NCI-H69 (cell line): ENCODE measurements around the gene WDR82.
A peak's percentile ranks its signal among the peaks of the same experiment; 100 is the strongest.

ENCODE experiments used
- DNase-seq: peaks from one replicate; lab custom pipeline; 2025; lab: John Stamatoyannopoulos, UW

Gene WDR82

DNA sequence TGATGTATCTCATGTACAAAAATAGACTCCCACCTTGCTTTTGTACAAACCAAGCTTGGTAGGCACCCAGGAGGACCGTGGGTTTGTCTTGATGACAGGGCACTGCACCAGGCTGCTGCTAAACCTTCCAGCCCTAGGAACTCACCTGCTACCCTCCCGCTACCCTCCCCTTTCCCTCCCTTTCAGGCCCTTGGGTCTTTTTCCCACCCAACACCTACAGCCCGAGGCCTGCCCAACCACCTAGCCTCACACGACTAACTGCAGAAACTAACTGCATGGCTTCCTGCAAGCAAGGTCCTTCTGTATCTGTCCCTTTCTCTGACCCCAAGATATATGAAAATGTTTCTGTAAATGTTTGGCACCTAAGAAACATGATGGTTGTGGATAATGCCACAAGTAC, 21.8 kb downstream of the WDR82 start:
- DNase-seq, result no peak

DNA sequence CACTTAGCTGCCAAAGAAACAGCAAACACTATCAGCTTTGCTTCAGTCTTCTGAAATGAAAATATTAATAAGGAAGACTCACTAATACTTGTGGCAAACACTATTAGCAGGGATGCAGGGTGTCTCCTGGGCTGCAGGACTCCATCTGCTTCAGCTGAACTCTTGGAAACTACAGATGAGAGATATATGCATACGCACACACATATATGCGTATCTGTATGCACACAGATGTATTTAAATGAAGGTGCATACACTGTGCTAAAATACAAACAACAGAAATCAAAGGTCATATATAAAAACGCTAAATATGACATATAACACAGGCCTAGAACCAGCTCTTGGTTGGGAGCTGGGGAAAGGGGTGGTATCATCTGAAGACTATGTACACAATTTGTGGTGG, 22.3 kb downstream of the WDR82 start:
- DNase-seq, result no peak

DNA sequence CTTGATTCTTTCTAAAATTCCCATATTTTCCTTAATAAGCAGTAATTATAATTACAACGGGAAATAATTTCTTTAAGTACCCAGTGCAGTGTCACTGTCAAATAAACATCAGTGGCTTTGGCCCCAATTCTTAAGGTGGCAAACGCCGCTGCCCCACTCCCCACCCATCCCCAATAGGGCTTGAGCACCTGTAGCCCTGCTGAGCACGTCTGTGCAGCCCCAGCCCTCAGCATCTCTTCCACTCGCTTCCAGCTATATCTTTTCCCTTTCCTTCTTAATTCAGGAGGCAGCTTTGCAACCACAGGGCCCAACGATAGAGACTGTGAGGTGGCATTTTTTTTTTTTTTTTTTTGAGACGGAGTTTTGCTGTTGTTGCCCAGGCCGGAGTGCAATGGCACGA, 23.8 kb downstream of the WDR82 start:
- no peak for DNase-seq

DNA sequence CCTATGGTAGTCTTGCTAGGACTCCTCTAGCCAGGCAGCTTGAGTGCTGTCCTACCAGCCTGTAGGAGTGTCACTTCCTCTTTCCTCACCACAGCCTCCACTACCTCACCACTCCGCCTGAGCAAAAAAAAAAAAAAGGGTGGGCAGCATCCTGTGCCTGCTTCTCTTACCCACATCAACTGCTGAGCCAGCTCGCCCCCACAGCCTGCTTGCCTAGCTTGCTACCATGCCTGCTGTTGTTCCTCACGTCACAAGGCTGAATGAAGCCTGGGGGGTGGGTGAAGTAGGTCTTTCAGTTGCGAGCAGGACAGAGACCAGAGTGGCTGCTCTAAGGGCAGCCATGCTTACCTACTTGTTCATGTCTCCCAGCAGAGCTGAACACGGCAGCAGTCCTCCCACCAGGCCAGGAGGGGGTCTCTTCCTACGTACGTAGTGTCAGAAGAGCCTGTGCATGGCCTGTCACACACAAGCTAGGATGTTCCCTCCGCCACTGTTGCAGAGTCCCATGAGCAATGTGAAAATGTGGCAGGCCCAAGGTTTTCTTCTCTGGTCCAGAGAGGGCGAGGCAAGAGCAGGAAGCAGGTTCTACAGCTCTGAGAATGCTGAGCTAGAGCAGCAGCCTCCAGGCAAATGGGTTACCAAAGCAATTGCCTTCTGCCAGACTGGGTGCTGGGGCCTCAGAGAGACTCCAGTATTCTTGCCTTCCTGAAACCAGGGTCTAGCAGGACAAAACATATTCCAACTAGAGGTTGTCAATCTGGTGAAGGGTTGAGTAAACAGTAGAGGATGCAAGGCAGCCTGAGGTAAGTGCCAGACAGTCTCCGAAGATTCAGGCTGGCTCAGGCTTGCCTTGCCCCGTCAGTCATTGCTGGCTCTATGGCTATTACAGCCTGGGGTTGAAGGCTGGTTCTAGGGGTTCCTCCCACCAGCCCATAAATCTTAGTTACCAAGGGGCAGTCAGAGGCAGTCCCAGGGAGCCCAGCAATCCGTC, 24.8 kb downstream of the WDR82 start:
- no peak for DNase-seq

DNA sequence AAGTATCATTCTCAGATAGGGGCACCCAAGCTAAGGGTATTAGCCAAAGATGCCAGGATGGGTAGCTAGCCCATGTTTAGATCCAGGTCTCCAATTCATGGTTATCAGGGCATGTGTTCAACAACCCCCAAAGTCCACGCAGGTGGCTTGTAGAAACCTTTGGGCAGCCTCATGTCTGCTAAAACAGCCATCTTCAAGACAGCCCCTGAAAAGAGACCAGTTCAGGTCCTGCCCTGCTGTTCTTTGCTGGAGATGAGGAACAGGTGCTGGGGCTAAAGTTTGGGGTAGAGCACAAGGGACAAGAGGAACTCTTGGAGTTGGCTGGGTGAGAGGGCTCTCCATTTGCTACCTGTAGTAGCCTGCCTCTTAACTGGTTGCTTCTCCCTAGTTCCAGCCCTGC, 28.3 kb downstream of the WDR82 start:
- no peak for DNase-seq

DNA sequence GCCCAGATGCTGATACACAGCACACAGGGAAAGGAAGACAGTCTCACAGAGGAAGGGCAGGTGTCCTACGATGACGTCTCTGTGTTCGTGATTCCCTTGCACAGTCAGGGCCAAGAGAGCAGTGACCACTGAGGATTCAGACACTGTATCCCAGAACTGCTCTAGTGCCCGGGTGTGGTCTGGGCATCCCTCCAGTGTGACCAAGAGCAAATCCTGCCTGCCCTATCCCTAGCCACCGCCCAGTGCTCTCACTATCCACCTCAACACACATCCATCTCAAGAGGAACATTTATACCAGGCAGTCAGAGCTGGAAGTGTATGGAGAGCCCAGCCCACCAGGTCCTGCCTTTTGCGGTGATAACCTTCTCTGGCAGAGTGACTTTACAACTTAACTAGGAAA, 28.8 kb downstream of the WDR82 start:
- no peak for DNase-seq

DNA sequence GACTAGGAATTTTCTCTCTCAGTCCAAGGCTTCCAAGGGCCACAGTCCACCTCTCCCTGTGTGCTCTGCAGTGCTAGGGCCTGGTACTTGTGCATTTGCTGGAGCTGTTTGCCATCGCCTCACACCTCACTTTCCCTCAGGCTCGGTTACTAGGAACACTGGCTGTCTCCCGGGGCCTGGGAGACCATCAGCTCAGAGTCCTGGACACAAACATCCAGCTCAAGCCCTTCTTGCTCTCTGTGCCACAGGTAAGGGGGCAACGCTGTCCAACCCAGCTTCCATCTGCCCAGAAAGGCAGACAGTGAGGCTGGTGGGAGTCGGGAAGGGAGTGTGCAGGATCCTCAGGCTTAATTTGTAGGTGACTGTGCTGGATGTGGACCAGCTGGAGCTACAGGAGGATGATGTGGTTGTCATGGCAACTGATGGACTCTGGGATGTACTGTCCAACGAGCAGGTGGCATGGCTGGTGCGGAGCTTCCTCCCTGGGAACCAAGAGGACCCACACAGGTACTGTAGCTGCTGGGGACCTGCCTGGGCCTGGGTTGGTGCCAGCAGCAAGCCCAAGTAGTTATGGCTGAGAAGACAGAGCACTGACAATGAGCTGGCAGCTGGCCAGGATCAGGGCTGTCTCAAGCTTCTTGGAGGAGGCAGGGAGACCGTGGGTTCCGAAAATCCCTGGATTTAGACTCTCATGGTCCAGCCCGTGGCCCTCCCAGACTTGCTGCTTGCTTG, 29.5 kb downstream of the WDR82 start:
- peak; percentile 34 for DNase-seq

DNA sequence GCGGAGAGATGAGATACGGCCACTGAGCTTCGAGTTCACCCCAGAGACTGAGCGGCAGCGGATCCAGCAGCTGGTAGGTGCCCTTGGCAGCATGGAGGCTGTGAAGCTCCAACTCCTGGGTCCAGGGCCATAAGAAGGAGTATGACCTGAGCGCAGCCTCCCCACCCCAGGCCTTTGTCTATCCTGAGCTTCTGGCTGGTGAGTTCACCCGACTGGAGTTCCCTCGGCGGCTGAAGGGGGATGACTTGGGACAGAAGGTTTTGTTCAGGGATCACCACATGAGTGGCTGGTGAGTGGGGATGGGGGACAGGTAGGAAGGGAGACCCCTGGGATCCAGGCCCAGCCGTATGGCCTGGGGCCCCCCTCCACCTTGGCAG, 30.3 kb downstream of the WDR82 start:
- DNase-seq, result no peak

DNA sequence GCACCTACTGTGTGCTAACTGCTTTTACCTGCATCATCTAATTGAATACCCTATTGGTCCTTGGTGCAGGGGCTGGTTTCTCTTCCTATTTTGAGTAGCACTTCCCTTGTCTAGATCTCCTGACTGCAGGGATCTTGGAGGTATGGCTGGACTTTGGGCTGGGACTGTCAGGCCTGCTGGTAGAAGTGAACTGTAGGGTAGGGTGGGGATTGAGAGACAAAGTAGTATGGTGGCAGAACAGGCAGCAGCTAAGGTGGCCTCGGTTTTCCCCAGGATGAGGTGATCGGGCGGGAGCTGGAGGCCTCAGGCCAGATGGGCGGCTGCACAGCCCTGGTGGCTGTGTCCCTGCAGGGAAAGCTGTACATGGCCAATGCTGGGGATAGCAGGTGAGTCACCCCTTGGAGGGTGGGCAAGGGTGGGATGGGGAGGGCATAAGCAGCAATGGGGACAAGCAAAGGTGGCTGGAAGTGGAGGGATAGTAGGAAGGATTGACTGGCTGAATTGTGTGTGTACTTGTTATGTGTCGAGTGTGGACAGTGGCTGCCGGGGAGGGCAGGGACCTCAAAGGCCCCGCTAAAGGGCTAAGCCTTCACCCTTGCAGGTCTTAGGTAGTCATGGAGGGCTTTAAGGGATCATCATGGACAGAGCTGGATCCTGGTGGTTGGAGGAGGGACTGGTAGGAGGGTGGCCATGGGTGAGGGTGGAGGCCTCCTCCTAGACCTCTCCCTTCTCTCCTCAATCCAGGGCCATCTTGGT, 30.9 kb downstream of the WDR82 start:
- no peak for DNase-seq

DNA sequence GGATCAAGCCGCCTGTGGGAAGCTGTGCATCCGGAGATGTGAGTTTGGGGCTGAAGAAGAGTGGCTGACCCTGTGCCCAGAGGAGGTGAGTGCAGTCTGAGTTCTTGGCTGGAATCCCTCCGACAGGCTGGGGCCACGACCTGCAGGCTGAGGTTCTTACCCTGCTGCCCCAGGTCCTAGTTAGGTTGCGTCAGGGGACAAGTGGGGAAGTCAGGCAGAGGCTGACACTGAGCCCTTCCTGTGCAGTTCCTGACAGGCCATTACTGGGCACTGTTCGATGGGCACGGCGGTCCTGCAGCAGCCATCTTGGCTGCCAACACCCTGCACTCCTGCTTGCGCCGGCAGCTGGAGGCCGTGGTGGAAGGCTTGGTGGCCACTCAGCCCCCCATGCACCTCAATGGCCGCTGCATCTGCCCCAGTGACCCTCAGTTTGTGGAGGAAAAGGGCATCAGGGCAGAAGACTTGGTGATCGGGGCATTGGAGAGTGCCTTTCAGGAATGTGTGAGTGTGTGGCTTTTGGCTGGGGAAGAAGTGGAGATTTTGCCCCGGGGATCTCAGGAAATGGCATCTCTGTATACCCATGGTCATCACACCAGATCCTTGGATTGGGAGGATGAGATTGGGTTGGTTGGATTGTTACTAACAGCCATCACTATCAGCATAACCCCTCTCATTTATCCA, 31.6 kb downstream of the WDR82 start:
- no peak for DNase-seq

DNA sequence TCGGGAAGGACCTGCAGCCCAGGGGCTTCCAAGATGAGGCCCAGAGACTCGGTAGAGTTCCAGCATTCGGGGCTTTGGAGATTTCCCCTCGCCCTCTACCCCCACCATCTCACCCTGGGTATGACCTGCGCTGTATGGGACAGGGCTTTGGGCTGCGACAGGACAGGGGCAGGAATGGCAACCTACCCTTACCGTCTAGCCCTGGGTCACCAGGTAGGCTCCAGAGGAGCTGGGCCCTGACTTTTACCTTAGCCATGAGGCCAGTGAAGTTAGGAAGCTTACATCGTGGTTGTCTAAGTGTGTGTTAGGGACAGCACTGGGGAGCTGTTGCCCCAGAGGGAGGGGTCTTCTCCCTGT, 32.2 kb downstream of the WDR82 start:
- no peak for DNase-seq

DNA sequence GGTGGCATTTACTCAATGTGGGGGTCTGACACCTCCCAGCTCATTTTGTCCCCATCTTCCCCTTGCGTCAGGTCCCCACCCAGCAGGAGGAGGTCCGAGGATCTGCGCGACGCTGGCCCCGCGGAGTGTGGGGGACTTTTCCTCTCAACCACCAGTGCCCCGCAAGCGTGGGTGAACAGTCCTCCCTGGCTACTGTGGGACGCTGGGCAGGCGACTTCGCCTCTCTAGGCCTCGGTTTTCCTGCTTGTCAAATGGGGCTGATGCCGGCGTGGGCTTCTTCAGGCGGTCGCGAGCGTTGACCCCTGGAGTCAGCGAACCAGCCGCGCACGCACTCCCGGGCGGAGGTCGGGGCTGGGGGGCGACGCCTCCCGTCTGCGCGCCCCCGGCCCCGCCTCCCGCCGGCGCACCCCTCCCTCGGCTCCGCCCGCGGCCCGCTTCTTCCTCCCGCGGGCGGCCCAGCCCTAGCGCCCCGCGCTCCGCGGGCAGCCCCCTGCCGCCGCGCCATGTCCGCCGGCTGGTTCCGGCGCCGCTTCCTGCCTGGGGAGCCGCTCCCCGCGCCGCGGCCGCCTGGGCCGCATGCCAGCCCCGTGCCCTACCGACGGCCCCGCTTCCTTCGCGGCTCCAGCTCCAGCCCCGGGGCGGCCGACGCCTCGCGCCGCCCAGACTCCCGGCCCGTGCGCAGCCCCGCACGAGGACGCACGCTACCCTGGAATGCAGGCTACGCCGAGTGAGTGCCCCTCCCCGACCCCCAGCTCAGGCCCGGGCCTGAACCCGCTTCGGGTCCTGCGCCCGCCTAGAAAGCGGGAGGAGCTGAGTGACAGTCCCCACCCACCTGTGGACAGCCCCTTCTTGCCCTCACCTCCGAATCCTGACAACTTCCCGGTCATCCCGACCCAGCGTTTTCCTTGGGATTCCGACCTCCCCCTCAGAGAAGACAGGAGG, 32.9 kb downstream of the WDR82 start, which contains the start of gene PPM1M:
Gene PPM1M (plus strand): TSS at position 438 of the 942 bp plus-strand sequence. CDS start 66 bp downstream, at position 504.
- peak; percentile 63 for DNase-seq

DNA sequence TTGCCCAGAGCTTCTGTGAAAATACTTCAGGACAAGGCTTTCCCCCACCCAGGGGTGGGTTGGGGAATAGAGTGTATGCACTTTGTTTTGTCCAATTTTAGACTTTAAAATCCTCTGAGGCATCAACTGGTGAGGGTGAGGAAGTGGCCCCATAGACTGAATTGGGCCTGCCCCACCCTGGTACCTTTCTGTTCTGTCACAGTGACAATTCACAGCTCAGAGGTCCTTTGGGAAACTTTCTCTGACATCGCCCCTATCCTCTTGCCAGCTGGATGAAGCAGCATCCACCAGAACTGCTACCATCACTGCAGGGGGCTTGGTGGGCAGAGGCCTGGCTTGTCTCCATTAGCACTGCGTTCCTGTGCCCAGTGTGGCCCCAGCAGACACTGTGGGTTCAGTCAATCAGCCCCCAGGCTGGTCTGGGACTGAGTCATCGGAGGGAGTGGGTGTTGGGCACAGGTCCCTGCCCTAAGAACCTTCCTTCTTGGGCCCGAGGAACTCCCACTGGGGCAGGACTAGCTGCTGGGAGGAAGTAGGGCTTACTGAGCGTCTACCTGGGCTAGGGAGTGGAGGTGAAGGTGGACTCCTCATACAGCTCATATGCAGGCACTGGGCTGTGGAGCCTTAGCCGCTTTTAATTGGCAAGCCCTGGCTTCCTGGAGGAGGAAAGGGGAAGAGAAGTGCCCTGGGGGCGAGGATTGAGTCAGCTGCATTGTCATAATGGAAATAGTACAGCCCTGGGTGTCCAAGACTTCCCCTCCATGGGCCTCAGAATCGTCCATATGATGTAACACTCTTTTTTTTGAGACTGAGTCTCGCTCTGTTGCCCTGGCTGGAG, 34.4 kb downstream of the WDR82 start:
- DNase-seq, result peak; percentile 75

DNA sequence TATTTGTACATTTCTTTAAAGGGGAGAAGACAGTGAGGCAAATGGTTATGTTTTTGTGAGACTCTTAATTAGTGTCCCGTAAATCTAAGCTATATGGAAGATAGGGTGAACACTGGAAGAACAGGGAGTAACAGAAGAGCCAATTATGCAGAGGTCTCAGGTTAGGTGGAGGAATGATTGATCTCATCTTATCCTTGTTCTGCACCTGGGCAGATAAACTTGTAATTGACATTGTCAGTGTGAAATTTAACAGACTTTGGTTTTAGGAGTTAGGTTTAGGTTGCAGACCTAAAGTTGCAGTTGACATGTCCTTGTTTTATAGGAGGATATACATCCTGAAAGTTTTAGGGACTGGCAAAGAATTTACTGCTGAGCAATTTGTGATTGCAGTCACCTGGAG, 36.4 kb downstream of the WDR82 start:
- DNase-seq, result no peak

DNA sequence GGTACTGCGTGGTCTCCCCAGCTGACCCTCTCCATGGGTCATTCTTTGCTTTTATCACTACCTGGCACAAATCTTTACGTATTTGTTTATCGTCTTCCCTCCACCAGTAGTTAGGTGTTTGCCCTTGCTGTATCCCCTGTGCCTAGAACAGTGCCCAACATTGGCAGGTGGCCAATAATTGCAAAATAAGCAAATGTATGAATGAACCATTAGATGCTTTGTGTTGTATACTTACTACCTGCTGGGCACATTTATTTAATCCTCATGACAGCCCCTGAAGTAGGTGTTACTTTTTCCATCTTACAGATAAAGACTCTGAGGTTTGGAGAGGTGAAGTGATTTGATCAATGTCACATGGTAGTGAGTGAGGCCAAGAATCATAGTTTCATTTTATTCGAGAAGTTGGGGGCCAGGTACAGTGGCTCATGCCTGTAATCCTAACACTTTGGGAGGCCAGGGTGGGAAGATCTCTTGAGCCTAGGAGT, 37.5 kb downstream of the WDR82 start:
- DNase-seq, result peak; percentile 84

DNA sequence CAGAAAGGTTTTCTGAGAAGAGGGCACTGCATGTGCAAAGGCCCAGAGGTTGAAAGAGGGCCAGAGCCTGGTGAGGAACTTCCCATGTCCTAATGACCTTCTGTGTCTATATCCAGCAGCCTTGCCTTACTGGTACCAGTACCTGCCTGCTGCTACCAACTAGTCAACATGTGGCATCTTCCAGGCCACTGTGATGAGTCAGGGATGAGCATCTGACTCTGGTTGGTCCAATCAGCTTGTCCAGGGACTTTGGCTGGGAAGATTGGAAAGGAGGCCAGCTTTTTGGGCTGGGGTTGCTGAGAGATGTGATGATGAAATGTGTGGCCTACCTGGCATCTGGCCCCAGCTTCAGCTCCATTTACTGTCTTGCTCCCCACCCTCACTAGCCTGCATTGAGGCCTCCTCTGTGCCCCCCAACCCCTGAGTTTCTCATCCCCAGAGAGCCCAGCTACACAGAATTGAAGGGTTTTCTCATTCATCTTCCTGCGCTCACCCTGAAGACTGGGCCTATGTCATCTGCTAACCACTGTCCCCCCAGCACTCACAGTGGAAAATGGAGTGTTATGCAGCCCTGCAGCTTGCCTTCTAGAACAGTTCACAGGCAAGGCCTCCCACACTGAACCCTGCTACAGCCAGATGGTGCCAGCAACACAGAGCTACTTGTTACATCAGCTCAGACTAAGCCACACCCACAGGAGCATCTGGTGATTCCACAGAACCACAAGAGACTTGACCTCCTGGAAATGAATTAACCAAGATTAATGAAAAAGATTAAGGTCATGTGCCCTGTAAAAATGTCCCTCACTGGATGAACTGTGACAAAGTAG, 38.2 kb downstream of the WDR82 start:
- peak; percentile 91 for DNase-seq

DNA sequence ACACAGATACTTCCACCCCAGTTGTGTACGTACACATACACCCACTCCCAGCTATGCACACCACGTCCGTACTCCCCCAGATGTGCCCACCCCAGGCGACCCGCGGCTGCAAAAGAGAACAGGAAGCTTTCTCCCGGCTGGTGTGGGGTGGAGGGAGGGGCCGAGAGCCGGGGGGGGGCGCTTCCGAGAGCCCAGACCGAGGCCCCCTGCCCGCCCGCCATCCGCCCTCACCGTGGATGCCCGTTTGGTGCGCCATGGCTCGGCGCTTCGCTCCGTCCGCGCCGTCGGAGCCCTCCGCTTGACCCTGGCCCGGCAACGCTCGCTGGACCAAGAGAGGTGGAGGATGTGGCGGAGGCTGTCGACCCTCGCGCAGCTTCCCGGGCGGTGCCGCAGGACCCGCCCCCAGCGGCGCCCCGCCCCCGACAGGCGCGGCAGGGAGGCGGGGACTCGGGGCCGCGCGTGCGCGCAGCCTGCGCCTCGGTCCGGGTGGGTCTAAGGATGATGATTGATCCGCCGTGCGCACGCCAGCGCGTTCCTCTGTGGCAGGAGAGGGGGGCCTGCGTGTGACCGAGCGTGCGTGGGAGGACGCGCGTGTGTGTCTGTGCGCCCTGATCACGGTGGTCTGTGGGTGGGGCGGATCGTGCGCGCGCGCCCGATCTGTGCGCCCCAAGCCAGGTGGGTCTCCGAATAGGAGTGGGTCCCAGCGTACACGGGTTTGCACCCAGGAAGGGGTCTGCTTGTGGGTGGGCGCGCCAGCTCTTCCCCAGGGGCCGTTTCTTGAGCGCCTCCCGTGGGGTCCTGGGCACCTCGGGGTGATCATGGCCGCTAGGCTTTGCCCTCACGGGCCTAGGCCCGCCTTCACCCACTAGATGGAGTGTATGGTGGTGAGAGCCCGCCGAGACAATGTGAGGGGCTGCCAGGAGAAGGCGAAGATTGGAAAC, 39.4 kb downstream of the WDR82 start, which contains the start of gene TWF2:
Gene TWF2 (minus strand): TSS at position 398 of the 941 bp plus-strand sequence. CDS start 142 bp downstream, at position 256.
- peak; percentile 83 for DNase-seq
